ENCODE measurements around the gene MCOLN2.
"Not testable (repeated sequence)": the region's sequence is repeated elsewhere in the genome, so short reads cannot be mapped to it uniquely, and the experiment has no call there.

The MCOLN2 gene

GRCh38 chr1:84939761-84940160, 57.2 kb downstream of the MCOLN2 start:
- no peak for DNase-seq

GRCh38 chr1:84939151-84939550, 57.8 kb downstream of the MCOLN2 start:
- DNase-seq: no peak

DNA sequence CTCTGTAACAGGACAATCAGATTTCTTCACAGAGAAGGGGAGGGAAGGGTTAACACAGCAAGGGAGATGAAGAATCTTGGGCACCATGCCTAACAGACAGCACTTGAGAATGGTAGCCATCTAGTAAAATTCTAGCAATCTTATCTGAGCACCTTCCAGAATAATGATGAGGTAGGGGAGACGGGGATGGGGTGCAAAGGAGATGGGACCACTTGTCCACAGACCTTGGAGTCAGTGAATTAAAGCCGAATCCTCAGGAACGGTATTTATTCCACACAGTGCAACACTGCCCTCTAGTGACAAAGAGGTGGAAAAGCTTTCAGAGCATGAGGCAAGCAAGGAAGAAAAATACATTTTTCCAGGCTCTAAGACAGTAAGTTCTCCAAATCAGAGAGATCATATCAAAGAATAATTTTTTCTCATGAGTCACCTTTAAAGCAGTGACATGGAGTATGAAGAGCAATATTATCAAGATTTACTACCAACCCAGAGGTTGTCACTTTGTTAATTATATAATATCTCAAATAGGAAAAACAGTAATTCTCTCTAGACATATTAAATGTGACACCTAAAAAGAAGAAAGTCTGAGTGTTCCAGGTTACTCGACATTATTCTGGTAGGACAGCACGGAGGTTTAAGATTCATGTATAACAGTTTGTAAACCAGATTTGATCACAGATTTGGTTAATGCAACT, 60.6 kb downstream of the MCOLN2 start:
- DNase-seq: peak; percentile 17 to 81

- no peak for DNase-seq
Measured at GRCh38 chr1:84933011-84933611, 63.8 kb downstream of the MCOLN2 start.

DNA sequence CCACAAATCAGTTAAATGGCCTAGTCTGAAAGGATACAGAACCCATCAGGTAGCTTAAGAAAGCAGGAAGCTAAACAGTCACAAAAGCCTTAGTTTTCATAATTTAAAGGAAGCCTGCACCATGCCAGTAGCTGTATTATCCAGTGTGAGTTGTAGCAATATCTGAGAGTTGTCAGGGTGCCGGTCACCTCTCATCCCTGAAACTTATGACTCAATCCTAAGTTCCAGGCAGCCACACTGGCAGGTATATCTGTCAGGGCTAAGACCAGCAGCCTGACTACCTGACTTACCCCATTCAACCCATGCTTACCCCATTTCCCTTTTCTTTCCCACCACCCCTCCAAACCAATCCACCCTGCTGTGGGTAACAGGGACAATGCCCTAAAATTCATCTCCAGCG, 66.1 kb downstream of the MCOLN2 start:
- no peak for DNase-seq

GRCh38 chr1:84930329-84930728, 66.6 kb downstream of the MCOLN2 start:
- no peak for DNase-seq

- no peak for DNase-seq
Measured at GRCh38 chr1:84929581-84929980, 67.3 kb downstream of the MCOLN2 start.

- no peak for DNase-seq
Measured at GRCh38 chr1:84928979-84929378, 67.9 kb downstream of the MCOLN2 start.

DNA sequence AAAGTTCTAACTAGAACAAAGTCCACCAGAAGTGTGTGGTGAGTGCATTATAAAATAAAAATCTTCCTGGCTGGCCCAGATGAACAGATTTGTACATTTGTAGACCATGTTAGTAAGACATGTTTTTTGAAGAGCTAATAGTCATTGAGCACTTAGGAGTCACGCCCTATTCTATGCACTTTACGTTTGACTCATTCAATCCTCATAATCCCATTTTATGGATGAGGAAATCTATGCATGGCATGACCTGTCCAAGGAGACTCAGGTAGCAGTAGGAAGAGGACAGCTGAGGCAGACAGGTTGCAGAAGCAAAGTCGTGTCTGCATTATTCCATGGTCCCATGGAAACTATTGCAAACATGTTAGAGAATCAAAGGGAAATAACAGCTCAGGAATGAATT, 73.6 kb downstream of the MCOLN2 start:
- no peak for DNase-seq

DNA sequence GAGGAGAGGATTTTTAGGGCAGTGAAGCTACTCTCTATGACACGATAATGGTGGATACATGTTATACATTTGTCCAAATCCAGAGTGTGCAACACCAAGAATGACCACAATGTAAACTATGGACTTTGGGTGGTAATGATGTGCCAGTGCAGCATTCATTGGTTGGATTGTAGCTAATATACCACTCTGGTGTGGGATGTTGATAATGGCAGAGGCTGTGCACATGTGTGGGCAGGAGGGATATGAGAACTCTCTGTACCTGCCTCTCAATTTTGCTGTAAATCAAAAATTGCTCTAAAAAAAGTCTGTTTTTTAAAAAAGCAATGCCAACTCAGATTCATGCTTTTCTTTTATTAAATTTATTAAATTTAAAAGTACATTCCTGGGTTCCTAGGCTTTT, 76.8 kb downstream of the MCOLN2 start:
- DNase-seq: no peak

DNA sequence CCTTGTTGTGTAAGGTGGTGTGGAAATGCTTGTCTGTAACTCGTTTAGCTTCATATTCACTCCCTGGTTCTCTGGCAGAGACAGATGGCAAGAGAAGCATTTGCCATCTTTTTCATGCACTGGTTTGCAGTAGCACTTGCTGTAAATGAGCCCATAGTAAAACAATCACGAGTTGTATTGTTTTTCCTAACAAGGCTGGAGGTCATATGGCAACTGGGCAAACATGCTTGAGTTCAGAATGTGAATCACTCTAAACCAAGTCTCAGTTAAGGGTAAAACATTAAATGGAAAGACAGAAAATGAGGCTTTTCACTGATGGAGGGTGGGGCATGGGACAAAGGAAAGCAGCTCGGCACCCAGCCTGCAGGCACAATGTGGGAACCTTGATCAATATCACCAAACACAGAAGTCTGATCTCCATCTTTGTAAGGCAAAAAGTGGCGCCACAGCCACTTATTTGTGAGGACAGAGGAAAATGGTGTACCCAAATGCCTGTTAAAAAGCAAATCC, 77.4 kb downstream of the MCOLN2 start:
- no peak for DNase-seq

DNA sequence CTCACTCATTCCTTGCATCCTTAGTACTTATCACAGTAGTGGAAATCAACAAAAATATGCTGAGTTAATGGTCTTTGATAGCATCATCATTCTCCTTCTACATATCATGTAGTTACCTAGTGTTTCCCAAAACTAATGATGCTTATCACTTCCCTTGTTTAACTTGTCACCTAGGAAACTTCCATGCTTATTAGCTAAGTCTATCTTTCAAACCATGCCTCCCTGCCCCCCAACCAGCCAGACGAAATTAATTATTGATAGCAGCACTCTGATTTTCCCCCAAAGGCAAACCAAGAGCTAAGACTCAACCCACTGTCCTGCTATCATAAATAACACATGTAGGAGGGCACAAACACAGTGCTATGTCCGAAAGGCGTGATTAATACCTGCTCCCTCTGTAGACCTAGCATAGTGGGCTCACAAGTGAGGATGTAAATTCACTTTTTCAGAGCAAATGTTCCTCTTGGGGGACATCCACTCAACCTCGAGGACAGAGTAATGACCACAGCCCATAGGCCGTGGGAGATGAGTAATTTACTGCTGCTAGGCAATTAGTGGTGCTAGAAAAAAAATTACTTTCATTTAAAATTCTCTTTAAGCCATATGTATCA, 78.1 kb downstream of the MCOLN2 start:
- no peak for DNase-seq

GRCh38 chr1:84916897-84917296, 80.0 kb downstream of the MCOLN2 start:
- DNase-seq: no peak

GRCh38 chr1:84913555-84913892, 83.4 kb downstream of the MCOLN2 start:
- DNase-seq: no peak

DNA sequence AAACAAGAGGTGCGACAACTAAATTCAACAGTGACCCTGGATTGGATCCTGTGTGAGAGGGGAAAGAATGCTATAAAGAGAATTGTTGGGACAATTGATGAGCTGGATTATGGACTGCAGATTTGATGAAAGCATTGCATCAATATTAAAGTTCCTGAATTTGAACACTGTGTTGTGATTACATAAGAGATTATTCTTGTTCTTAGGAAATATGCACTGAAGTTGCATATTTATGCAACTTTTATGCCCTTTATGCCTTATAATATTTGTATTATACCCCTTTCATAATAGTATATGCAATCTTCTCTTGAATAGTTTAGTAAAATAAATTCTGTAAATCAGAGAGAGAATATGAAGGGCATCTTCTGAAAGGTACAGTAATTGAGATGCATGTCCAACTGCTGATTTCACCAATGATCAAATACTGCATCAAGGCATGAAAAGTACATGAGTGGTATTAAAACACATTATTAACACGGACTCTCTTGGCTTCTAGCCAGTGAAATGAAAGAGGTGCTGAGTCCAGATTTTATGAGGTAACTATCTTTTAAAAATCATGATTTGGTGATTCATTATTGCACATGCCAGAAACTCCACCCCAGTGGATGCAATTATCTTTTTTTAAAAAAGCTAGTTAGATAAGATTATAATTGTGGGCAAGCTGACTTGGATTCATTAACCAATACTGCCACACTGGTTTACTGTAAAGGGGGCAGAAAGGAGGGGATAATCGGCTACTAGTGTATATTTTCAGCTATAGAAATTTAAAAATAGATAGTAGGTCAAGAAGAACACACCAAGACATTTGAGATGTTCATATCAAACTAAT, 84.0 kb downstream of the MCOLN2 start:
- no peak for DNase-seq

DNA sequence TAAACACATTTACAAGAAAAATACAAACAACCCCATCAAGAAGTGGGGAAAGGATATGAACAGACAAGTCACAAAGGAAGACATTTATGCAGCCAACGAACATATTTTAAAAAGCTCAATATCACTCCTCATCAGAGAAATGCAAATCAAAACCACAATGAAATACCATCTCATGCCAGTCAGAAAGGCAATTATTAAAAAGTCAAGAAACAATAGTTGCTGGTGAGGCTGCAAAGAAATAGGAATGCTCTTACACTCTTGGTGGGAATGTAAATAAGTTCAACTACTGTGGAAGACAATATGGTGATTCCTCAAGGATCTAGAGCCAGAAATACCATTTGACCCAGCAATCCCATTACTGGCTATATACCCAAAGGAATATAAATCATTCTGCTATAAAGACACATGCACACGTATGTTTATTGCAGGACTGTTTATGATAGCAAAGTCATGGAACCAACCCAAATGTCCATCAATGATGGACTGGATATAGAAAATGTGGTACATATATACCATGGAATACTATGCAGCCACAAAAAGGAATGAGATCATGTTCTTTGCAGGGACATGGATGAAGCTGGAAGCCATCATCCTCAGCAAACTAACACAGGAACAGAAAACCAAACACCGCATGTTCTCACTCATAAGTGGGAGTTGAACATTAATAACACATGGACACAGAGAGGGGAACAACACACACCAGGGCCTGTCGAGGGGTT, 88.0 kb downstream of the MCOLN2 start:
- DNase-seq: not testable (repeated sequence)

GRCh38 chr1:84907095-84907827, 89.7 kb downstream of the MCOLN2 start:
- no peak for DNase-seq

DNA sequence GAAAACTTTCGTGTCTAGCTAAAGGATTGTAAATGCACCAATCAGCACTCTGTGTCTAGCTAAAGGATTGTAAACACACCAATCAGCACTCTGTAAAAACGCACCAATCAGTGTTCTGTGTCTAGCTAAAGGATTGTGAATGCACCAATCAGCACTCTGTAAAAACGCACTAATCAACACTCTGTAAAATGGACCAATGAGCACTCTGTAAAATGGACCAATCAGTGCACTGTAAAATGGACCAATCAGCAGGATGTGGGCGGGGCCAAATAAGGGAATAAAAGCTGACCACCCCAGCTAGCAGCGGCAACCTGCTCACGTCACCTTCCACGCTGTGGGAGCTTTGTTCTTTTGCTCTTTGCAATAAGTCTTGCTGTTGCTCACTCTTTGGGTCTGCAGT, 94.2 kb downstream of the MCOLN2 start:
- not testable (repeated sequence) for DNase-seq

DNA sequence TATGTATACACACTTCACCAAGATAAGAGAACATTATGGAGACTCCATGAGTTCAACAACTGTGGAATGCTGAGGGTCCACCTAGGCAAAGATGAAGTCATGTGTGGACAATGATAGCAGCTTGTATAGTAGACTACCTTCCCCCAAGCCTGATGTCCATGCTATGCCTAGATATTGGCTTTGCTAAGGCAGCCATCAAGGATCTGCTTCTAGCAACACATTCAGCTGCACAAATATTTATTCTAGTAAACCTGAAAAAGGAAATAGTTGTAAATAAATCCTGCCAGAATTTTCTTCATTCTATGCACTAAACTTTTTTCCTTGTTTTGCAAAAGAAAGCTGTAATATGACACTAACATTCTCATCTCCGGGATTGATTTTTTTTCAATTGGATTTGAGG, 96.9 kb downstream of the MCOLN2 start:
- DNase-seq: no peak

GRCh38 chr1:84896279-84896678, 100.6 kb downstream of the MCOLN2 start:
- no peak for DNase-seq

- no peak for DNase-seq
Measured at GRCh38 chr1:84892705-84893618, 104.0 kb downstream of the MCOLN2 start, which contains the start of gene LPAR3. Gene LPAR3, minus strand, starts transcription at chr1:84893206. Its CDS starts 27,086 bp downstream, at chr1:84866120.

Measured in hippocampal formation (tissue), 2 donors.